Right hindlimb (tissue), 1 donor: ENCODE results near the gene EYA2.
A peak's percentile ranks its signal among the peaks of the same experiment; 100 is the strongest.

Experiments used
- DNase-seq: peaks from one replicate; pipeline ENCODE4 v3.0.0-alpha.2; 2018

EYA2 gene

DNA sequence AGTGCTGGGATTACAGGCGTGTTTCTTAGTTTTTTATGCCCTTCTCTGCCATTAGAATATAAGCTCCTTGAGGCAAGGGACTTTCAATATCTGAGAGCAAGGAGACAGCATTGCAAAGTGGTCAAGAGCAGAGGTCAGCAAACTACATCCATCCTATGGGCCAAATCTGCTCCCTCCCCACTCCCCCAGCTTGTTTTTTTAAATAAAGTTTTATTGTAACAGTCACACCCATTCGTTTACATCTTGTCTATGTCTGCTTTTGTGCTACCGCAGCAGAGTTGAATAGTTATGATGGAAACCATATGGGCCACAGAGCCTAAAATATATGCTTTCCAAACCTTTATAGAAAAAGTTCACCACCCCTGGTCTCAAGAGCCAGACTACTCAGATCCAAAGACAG, 227.9 kb downstream of the EYA2 start:
- DNase-seq, result no peak

DNA sequence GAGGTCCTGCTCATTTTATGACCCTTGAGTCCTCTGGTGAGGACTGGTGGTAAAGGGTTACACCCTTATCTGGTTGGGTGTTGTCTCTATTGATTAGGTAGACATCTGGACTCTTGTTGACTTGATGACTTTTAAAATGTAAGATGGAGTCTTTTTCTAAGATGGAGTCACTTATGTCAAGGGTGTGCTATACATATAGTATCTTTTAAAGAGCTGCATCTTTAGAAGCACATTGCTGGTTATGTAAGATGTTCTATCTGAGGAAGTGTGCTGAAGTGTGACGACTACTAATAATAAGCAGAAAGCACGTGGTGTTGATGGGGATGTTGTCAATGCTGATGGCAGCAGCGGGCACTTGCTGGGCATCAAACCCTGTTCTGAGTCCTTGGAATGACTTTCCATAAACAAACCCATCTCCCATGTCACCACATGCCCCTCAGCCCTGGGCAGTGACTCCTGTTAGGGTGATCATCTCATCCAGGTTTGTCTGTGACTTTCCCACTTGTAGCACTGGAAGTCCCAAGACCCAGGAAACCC, 229.6 kb downstream of the EYA2 start:
- DNase-seq, result no peak

DNA sequence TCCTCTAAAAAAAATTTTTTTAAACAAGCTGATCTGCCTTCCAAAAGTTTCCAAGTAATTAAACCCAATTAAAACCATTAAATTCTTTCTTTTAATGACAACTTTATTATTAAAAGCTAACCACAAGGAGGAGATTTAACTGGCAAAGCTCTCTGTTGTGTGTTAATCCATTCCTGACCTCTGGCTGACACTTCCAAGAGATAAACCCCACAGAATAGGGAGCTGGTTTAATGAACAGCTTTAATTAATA, 230.8 kb downstream of the EYA2 start:
- DNase-seq, result no peak

DNA sequence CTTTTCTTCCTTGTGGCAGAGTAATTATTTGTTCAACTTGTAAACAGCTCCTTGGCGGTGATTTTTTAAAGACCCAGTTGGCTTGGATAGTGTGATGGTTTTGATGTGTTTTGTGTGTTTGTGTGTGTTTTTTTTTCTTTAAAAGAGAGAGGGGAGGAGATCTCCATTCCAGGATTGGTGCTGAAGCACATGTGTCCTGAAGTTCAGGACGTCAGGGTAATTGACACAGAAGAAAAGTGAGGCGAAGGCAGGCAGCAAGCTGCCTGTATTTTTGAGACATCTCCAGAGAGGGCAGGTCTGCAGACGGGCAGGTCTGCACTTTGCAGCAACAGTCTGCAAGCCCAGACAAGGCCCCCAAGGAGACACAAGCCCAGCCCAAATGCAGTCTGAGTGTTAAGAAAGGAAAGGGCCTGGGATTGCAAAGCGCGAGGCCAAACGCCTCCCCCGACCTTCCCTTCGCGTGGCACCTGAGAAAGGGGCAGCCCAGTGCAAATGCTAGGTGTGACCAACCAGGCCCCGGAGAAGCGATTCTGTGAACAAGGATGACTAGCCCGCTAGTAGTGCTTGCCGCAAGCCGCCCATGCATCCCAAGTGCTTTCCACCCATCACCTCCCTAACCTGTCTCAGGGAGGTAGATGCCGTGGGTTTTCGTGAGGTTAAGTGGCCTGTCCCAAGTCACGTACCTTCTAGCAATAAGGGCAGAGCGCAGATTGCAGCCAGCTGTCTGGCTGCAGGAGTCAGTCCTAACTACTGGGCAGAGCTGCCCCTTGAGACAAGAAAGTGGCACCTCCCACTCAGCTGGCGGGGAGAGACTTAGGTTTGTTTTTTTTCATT, 231.3 kb downstream of the EYA2 start:
- peak; percentile 55 for DNase-seq

DNA sequence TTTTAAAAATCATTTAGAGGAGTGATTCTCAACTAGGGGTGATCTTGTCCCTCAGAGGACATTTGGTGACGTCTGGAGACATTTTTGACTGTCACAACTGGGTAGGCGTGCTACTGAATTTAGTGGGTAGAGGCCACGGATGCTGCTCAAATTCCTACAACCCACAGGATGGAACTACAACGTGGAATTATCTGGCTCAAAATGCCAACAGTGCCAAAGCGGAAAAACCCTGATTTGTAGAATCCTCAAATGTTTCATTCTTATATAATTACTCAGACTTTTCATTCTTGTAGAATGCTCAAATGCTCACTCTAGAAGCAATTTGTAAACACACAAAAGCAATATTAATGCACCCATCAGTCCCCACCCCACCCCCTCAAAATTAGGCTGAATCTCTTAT, 232.1 kb downstream of the EYA2 start:
- no peak for DNase-seq

DNA sequence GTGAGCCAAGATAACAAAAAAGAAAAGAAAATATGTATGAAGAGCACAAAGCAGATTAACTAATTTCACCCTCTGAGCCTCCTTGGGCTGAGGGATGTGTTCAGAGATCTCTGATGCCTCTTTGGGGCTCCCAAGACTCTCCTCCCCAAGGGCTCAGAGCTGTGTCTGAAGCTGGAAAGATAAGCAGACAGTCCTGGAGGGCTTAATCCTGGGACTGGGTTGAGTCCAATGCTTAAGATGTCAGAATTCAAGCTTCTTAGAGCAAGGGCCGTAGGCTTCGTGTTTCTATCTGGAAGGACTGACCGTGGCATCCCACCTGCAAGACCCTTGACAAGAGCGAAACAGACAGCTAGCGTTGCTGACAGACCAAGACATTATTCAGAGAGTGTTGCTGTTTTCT, 232.9 kb downstream of the EYA2 start:
- DNase-seq, result no peak

DNA sequence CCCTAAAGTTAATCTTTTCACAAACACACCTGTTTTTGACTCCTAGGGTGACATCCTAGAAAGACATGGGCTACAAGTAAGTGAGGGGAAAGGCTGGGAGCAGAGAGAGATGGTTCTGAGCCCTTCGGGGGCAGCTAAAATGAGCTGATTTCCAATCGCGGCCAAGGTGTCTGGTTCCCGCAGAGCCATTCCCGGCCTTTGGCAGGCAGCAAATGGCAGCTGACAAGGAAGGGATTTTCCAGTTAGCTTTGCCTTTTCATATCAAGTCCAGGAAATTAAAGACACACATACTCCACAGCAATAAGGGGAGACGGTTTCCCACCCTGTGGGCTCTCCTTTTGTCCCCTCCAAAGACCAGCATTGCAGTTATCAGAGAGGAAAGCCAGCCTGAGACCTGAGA, 233.4 kb downstream of the EYA2 start:
- DNase-seq, result peak; percentile 60

DNA sequence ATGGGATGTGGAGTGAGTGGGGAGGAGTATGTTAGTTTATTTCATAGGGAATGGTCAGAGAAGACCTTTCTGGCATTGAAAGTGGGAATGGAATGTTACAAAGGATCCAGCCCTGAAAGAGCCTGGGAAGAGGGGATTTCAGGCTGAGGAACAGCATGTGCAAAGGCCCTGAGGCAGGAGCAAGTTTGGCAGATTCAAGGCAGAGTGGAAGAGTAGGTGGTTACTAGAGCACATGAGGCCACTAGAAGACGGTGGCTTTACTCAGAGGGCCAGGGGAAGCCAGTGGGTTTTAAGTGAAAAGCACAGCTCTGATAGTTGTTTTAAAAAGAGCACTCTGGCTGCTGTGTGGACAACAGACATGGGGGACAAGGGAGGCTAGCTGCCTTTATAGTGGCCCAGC, 234.7 kb downstream of the EYA2 start:
- DNase-seq, result no peak

DNA sequence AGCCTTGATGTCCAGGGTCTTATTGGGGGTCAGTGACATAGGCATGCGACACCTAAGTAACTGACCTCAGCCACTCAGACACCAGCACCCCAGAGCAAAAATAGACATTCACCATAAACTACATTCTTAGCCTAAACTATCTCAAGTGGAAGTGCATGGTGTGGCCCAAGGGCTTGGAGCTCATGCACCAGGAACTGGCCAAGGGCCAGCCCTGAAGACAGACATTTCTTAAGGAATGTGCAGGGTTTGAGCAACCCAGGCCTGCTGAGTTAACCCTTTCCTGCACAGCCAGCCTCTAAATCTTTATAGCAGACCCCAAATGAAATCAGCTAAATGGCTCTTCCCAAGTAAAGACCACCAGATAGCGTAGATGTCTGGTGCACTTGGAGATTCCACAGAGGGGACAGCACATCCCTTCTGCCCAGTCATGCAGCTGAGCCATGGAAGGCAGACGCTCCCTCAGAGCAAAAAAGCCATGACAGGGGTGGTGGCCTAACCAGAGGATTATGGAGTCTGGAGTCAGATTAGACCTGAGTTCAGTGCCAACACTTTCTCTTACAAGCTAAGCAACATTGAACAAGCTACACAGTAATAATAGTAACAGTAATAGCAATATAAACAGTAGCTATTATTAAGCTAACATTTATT, 239.3 kb downstream of the EYA2 start:
- DNase-seq, result no peak

DNA sequence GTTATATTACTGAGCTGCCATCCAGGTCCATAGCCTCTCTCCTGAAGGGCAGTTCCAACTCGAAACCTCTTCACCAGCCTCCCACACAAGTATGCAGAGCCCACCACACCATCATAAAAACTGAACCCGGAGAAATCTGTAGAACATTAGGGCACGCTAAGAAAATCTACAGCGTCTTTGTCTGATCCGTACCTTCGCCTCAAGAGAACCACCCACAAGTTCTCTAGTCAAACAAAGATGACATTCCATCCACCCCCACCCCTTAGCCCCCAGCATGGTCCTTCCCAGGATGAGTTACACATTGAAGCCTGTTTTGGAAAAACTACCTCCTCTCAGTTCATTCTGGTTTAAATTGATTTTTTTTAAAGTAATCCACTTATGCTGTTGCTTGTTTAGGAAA, 242.1 kb downstream of the EYA2 start:
- DNase-seq, result no peak

DNA sequence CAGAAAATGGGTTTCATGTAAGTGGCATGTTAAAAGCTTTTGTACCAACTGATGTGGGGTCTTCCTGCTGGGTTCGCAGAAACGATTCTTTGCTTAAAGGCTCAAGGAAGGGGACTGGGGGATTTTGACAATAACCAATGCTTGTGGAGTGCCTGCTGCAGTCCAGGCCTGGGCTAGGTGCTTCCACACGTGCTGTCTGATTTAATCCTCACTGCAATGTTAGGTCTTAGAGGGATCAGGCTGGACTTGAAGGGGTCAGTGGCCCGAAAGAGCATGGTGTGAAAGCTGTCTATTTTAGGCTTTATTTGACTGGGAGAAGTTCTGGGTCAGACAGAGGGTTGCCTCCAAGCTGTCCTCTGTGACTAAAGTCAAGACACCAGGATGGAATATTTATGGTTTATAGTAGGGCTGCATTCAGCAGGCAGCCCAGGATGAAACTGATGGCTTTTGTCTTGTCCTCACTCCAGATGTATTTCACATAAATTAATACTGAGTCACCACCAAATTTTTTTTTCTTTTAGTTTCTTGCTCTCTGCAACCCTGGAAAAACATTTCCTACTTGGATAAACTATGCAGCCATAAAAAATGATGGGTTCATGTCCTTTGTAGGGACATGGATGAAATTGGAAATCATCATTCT, 242.7 kb downstream of the EYA2 start:
- DNase-seq, result no peak

DNA sequence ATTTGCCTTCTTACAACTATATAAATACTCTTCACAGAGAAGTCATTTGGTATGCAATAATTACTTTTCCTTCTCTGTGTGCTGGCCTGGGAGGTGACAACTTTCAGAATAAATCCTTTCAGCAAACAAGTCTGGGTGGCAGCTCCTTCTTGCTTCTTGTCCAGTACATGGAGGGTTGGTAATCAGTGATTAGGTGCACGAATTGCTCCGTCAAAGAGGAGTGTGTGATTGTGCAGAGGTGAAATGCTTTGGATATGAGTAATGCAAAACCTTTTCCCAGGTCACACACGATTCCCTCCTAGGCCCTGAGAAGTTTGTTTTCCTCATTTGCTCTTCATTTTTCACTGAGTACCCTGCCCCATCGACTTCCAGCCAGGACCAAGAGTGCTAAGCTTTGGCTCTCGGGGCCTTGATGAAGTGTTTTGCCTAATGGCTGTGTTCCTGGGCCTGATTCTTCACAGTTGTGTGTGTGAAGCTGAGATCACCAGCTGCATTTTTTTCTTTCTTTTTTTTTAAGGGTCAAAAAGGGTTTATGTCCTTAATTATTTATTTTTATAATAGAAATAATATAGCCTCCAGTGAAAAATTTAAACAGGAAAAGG, 245.4 kb downstream of the EYA2 start:
- no peak for DNase-seq

DNA sequence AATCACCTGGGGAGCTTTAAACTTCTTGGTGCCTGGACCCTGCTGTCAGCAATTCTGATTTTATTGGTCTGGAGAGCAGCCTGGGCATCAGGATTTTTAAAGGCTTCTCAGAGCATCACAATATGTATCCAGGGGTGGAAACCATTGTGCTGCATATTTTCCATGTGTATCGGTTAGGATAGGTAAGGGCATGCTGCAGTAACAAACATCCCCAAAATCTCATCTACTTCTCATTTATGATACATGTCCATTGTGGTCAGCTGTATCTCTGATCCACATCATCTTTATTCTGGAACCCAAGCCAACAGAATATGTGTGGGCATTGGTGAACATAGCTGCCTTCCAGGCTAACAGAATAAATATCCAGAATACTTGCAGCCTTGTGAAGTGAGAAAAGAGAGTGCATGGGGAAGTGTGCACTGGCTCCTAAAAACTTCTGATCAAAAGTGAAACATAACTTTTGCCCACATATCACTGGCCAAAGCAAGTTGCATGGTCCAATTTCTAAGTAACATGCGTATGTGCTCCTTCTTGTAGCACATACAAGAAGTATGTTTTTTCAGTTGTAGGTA, 246.8 kb downstream of the EYA2 start:
- DNase-seq, result no peak

DNA sequence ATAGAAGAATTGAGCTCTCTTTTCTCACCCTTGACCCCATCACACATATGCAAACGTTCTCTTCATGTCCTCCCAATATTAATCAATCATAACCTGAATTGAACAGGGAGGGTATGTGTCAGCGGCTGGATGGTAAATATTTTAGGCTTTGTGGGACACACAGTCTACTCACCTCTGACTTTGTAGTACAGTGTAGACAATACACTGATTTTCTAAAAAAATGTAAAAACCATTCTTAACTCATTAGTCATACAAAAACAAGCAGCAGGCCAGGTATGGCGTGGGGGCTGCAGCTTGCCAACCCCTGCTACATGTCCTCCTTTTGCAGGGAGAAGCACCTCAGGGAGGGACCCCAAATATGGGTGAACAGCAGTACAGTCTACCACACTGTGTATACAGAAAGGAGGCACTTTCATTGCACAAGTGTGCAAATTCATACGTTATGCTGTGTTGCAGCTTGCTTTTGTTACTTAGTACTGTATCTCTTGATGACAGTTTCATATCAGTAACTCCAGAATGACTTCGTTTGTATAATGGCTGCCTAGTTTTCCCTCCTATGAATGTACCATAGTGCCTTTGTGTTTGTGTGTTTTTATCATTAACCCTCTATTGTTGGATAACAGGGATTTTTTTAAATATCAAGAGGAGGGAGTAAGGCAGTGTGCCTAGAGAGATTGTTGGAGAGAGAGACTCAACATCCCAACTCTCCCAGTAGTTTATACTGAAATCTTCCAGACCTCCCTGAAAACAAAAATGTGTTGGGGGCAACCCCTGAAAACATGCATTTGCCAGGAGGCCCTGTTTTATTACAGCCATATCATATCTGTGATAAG, 247.5 kb downstream of the EYA2 start:
- DNase-seq, result no peak

DNA sequence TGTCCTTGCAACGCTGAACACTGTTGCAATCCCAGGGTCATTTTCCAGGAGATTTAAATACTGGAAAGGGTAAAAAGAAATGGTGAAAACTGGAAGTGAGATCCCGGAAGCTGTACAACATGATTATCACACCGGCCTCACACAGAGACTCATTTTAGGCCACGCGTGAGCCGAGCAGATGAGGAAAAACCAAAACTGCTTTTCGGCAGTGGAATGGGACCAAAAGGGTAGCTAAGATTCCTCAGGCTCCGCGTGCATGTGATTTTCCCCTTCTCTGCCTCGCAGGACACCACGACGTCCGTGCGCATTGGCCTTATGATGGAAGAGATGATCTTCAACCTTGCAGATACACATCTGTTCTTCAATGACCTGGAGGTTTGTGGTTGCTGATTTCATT, 248.1 kb downstream of the EYA2 start:
- DNase-seq, result no peak

DNA sequence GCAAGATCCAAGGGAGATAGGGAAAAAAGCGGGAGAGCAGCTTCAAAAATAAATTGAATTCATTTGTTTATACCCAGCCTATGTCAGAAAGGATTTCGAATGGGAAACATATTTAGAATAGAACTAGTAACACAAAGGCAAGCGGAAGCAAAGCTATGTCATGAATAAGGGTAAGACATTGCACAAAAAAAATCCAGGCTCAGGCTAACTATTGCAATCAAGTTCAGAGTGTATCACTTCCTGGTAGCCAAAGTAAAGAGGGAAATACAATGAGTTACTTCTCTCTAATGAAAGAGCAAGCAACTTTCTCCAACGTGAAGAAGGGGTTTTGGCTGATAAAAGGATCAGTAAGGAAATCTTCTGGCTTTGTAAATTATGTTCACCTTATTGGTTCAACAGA, 249.0 kb downstream of the EYA2 start:
- DNase-seq, result no peak

DNA sequence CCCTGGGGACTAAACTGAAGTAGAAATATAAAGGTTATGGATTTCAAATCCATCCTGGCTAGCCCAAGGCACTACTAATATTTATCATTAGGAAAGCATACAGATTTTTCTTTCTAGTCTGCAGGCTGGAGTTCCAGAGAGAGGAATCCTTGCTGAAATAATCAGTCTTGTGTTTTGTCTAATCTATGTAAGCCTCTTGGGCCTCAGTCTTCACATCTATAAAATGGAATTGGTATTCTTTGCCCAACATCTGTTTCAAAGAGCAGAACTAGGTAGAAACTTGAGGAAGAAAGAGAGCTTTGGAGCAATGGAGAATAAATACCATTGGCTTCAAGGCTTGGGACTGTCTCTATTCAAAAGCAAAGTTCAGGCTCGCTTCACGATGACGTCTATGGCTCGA, 249.8 kb downstream of the EYA2 start:
- no peak for DNase-seq

DNA sequence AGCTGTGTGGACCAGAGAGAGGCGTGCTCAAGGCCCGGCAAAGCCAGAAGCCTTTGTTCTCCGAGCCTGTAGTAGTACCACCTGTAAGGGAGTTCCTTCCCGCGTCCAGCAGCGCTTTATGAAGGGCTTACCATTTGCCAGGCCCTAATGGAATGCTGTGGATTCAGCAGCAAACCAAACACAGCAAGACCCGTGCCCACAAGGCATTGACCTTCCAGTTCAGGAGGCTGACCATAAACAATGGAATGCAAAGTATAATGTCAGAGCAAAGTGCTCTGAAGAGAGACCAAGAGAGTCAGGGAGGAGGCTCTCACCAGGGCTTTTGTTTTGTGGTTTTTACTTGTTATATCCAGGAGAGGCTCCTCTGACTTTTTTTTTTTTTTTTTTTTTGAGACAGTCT, 252.0 kb downstream of the EYA2 start:
- DNase-seq, result no peak

DNA sequence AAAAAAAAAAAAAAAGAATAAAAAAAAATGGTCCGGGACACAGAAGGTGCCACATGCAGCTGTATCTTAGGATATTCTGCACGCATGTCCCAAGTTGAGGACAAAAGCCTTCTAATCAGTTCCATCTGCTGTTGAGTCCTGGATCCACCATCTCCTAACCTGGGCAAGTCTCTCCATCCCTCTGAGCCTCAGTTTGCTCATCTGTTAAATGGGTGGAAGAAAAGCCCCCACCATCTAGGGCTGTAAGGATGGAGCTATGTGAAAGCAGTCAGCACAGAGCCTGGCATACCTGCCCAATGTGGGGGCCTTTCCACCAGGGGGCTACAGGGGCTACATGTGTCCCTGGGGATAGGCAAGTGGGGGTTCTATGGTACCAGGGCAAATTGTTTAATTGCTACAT, 253.4 kb downstream of the EYA2 start:
- DNase-seq, result no peak

DNA sequence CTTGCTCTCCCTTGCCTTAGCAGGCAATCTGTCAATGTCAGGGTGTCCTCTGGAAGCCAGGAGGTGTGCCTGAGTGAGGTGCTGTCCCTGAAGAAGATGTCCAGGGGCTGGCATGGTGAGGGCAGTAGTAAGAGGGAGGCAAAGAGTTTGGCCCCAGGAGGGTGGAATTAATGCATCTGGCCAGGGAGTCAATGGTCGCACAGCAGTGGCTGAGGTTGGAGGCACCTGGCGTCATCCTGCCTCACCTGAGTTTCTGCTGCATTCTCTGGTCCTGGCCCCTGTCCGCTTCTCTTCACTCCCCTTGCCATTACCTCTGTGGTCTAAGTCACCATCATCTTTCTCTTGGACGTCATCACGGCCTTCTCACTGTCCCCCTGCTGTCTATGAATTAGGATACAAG, 255.3 kb downstream of the EYA2 start:
- no peak for DNase-seq

DNA sequence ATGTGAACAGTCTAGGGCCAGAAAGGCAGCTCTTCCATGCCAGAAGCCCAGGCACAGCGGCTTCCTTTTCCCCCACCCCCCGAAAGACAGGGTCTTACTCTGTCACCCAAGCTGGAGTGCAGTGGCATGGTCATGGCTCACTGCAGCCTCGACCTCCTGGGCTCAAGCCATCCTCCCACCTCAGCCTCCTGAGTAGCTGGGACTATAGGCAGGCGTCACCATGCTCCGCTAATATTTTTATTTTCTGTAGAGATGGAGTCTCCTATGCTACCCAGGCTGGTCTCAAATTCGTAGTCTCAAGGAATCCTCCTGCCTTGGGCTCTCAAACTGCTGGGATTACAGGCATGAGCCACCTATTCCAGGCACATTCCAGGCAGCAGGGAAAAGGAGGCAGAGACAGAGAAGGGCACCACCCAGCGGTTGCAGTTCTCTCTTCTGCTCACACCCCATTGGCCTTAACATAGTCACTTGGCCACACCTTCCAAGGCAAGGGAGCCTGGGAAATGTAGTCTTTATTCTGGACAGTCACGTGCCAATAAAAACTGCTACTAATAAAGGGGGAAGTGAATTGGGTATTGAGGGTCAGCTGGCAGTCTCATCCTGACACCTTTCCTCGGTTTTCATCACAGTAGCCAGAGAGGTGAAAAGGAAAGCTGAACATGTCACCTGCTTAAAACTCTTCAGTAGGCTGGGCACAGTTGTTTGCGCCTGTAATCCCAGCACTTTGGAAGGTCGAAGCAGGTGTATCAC, 255.9 kb downstream of the EYA2 start:
- DNase-seq, result peak; percentile 85

DNA sequence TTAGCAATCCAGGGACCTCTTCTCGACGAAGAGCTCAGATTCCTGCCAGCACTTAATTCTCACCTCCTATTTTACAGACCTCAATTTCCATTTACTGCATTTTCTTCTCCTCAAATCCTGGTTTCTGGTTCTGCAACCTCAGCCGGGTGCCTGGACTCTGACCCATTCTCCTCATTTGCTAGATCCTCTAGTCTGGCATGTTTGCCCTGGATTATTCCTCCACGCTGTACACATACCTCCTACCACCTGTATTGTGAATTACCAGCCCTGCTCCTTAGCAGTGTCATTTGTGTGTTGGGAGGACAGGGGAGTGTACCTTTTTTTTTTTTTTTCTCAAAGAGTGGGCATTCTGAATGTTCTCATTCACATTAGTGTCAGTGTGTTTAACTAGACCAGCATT, 257.4 kb downstream of the EYA2 start:
- DNase-seq, result no peak
